ENCODE measurements around the gene RAB24.

RAB24 gene

GRCh38 chr5:177332896-177333260 lies 29.4 kb upstream of the RAB24 start:
- no peak for DNase-seq (ENCODE audit: low read depth)

DNA sequence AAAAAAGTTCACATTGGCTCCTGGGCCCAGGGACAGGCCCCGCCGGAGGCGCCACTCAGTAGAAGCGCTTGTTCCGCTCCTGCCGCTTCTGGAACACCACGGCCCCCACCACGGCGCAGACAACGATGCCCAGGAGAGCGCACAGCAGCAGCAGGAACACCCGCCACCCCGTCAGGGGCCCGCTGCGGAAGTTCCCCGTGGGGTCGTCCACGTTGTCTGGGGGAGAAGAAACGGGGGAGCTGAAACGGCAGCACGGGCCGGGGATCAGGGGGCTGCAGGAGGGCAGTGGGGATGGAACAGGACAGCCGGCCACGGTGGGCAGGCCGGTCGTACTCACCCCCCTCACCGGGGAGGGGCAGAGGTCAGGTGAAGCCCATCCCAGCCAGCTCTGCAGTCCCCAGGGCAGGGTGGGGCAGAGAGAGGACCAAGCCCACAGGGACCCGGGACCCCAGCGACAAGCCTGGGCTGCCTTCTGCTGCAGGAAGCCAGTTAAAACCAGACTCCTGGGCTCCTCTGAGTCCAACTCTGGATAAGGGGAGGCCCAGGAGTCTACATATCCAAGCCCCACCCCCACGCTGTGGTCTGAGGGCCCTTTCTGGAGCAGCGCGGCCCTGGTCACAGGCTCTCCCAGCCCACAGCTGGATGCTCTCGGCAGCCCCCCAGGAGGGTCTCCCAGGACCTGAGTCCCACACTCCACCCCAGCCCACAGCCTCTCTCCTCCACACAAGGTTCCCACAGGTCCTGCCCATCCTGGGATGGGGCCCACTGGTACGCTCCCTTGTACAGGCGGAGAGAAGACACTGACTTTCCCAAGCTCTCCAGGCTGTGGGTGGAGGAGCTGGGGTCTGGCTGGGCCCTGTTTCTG lies 28.7 kb upstream of the RAB24 start:
- no peak for DNase-seq (ENCODE audit: low read depth)

DNA sequence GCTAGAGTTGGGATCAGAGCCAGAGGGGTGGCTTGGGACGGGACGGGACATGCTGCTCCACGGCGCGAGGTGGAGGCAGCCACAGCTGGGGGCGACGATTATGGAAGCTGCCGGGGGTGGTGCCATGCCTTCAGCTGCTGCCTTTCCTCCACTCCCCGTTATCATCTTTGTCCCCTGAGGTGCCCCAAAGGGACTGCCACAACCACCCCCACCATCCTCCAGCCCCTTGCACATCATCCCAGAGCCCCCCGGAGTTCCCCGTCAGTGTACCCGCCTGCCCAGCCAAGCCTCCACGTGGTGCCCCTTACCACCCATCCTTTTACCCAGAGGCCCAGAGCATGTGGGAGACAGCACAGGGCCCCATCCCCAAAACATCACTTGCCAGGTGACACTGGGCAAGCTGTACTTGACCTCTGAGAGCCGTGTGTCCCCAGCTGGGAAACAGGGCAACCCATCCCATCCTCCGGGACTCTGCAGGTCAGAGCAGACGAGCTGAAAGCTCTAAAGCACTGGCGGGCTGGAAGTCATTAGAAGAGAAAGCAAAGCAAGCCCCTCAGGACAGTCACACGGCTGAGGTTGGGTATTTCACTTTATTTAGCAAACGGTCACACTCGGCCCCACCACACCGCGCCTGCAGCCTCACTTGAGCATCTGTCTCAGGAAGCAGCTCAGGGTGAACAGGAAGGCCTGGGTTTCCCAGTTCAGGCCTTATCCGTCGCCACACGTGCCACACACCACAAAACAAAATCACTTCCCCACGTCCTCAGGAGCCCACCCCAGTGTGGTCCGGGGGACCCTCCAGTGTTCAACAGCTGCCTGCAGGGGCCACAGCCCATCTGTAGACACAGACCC lies 27.7 kb upstream of the RAB24 start:
- no peak for DNase-seq (ENCODE audit: low read depth)

DNA sequence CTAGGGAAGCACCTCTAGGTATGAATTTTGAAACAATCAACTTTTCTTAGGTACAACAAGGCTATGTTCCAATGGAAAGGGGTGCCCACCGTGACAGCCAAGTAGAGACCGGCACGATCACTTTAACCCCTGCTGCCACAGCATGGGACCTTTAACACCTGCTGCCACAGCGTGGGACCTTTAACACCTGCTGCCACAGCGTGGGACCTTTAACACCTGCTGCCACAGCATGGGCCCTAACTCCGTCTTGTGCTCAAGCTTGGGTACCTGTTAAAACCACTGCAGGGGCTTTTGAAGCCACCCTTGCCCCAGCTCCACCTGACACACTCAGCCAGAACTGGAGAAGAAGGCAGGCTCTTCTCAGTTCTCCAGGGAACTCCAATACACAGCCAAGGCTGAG lies 26.4 kb upstream of the RAB24 start:
- DNase-seq (ENCODE audit: low read depth): no peak

GRCh38 chr5:177328545-177329231 lies 25.2 kb upstream of the RAB24 start:
- DNase-seq (ENCODE audit: low read depth): no peak

GRCh38 chr5:177327539-177328522 lies 24.3 kb upstream of the RAB24 start:
- no peak for DNase-seq (ENCODE audit: low read depth)

DNA sequence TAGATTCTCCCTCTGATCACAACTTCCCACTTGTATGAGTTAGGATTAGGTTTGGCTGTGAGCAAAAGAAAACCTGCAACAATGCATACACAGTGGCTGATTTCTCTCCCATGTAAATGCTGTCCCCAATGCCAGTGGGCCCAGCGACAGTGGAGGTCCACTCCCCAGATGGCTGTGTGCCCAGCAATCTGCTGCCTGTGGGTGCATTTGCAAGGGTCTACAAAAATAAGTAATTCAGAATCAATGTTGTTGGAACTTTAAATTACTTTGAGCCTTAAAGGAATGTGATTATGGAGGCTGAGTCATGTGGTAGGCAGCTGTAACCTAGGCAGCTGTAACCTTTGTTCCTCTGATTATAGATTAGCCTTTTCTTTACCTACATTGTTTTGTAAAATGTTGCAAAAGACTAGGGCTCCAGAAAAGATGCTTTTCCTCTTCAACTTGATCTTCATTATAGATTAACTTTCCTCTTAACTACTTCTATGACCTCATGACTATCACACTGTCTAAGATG lies 22.4 kb upstream of the RAB24 start:
- DNase-seq (ENCODE audit: low read depth): no peak

DNA sequence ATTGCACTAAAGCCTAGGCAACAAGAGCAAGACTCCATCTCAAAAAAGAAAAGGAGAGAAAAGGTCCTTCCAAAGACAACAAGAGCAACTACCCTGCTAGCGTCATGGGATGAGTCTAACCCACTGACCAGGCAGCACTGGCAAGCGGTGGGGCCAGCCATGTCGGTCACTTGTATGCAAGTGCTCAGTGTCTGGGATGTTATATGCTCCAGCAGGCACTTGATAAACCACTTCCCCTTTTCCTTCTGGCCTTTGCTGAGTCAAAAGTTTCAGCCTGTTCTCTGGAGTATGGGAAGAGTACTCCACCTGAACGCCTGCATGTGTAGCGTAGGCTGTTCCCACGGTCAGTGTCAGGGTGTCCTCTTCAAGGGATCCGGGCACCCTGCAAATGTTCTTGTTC lies 17.4 kb upstream of the RAB24 start:
- no peak for DNase-seq (ENCODE audit: low read depth)

DNA sequence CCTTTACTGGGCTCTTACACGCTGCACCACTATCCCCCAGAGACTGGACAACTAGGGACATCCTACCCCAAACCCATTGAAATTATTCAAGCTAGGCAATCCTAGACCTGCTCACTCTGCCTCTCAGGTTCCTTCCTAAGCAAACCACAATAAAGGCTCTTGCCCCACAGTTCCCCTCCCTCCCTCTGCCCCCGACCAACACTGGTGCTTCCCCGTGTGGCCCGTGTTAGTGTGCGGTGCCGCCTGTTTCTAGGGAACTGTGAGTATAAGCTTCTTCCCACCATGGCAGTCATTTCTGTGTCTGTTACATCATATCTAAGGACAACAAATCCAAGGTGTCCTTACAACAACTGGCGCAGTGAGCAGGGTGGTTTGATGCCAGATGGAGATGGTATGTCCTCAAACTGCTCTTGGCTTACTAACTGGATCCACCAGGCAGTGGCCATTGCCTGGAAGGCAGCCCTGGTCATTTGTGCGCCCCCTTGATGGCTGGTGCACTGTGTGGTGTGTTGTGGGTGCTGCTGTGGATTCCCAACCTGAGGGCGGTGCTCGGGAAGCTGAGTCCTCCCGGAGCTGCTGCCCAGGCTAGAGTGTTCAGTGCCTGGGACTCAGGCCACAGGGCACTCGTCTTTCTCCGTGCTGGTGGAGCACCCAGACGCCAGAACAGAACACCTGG lies 16.5 kb upstream of the RAB24 start:
- no peak for DNase-seq (ENCODE audit: low read depth)

- peak; percentile 67 for DNase-seq (ENCODE audit: low read depth)
Observed at GRCh38 chr5:177317959-177318377, 14.4 kb upstream of the RAB24 start.

DNA sequence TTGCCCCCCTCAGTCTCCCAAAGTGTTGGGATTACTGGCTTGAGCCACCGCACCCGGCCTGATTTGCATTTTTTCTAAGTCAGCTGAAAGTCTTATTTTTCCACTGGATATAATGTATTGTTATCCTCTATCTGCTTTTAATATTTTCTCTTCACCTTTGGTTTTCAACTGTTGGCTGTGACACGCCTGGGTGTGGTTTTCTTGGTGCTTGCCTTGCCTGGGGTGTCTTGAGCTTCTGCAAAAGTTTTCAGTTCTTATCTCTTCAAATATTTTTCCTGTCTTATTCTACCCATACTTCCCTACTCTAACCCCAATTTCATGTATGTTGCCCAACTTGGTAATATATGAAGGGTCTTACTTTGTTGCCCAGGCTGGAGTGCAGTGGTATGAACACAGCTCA lies 12.5 kb upstream of the RAB24 start:
- DNase-seq (ENCODE audit: low read depth): no peak

GRCh38 chr5:177315411-177315810 lies 11.9 kb upstream of the RAB24 start:
- DNase-seq (ENCODE audit: low read depth): no peak

DNA sequence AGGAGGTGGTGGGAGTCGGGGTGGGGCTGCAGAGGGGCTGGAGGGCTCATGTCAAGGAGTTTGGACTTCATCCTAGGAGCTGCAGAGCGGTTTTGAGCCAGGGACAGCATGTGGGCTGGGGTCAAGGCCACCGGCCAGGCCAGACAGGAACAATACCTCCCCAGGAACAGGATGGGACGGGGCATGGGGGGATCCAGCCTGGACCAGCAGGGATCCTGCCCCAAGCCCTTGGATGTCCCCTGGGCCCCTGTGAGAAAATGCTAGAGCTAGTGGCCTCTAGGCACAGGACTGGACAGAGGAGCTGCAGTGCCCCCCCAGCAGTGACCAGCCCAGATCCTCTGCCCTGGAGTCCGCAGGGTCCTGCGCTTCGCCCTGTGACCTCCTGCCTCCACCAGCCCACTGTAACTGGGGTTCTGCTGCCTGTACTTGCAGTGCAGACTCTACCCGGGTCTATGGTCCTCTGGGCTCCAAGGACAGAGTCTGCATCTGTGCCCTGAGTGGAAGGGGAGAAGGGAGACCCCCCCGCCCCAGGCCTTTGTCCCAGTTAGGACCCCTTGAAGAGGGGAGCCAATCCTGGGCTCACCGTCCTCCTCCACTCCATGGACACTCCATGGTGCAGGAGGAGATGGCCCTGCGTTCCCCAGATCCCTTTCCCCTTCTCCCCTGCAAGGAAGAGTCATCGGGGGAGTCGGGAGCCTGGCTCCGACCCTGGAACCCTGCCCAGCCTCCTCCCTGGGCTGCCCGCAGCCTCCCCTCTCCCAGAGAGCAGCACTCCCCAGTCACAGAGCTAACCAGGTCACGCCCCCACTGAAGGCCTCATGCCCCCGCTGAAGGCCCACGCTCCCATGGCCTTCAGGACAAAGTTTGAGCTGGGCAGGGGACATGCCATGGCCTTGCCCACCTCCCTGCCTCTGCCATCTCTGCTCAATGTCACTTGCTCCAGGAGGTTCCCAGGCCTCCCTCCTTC lies 11.1 kb upstream of the RAB24 start:
- DNase-seq (ENCODE audit: low read depth): no peak

DNA sequence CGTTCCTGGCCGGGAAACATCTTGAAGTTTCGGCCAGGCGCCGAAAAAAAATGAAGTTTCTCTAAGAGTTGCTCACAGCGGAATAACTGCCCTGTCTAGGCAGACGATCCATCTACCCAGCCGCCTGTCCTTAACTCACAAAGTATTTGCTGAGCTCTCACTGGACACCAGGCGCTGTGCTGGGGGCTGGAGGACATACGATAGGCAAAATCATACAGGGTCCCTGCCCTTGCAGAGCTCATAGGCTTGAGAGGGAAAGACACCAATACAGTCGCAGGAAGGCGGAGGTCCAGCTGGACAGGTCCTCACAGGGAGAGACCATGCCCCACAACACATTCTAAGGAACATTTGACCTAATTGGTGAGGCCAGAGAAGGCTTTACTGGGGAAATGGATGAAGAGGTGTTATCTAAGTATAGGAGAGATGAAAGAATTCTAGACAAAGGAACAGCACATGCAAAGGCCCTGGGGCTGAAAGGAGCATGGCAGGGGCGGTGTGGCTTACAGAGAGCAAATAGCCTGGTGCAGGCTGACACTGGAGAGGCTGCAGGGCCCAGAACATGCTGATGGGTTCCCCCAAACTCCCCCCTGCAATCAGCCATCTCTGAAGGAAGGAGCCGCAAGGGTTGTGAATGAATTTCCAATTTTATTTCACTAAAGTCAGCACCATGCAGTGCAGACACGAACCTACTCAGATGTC lies 10.2 kb upstream of the RAB24 start:
- DNase-seq (ENCODE audit: low read depth): no peak

GRCh38 chr5:177312649-177313181 lies 9.2 kb upstream of the RAB24 start:
- no peak for DNase-seq (ENCODE audit: low read depth)

DNA sequence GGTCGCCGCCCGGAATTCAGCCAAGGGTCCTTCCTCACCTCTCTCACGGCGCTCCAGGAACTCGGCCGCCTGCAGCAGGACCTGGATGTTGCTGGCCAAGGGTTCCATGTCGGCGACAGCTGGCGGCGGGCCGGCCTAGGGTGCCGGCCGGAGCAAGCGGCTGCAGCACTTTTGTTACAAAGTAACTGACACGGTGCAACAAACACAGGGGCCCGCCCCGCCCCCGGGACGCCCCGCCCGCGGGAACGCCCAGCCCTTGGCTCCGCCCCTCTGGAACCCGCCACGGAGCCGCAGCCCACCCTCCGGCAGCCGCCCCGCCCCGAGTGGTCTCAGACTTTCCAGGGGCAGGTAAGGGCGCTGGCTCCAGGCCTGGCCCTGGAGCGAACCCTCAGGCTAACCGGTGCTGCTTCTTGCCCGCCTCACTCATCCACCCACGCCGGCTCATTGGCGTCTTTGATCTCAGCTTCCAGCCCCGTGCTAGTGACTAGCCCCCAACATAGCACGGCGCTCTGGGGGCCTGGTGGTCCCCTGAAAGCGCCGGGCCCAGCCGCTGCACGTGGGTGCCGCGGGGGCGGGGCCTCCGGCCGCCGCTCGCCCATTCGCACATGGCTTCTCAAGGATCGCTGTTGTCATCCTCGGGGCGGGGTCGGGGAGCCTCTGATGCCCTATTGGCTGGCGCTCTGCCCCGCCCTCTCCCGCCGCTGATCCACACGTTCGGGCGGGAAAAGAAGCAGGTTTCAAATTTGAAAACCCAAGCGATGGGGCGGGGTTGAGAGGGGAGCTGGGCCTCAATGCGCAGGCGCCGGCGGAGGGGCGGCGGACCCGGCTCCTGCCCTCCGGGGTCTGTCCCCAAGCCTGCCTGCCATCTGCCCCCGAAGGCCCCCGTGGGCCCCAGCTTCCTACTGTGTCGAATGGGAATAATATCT lies 8.5 kb upstream of the RAB24 start, which contains the start of gene MXD3:
TSS of gene MXD3 (minus strand) at position 176 of the 926 bp plus-strand sequence. CDS start at position 108, 68 bp downstream.
- peak; percentile 92 for DNase-seq (ENCODE audit: low read depth)

DNA sequence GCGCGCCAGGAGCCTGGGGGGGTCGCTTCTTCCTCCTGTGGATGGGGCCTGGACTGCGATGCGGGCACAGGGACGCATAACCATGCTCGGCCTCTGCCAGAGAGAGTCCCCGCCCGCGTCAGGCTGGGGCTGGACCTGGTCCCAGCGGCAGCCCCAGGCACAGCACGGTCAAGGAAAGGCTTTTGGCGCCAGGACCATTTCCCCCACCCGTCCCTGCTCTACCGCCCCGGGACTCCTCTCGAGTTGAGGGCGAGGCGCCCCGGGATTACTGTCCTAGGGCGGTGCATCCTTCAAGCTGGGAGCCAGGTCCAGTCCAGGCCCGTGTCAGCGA lies 7.8 kb upstream of the RAB24 start:
- DNase-seq (ENCODE audit: low read depth): no peak
